Stimulated activated CD4-positive, alpha-beta T cell treated with anti-CD3 and anti-CD28 coated beads, TNF-alpha, amount 100 ng/mL, for 48 hours (primary cell): ENCODE measurements around the gene OR51S1.
"Not testable (repeated sequence)": the region's sequence is repeated elsewhere in the genome, so short reads cannot be mapped to it uniquely, and the experiment has no call there.

ENCODE experiments used
- DNase-seq, 3 donors: peaks; one replicate each; pipeline ENCODE4 v3.0.0-alpha.2; 2020; ENCODE audit warnings: low read depth in 3 of 3

The OR51S1 gene, protein sequence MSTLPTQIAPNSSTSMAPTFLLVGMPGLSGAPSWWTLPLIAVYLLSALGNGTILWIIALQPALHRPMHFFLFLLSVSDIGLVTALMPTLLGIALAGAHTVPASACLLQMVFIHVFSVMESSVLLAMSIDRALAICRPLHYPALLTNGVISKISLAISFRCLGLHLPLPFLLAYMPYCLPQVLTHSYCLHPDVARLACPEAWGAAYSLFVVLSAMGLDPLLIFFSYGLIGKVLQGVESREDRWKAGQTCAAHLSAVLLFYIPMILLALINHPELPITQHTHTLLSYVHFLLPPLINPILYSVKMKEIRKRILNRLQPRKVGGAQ

DNA sequence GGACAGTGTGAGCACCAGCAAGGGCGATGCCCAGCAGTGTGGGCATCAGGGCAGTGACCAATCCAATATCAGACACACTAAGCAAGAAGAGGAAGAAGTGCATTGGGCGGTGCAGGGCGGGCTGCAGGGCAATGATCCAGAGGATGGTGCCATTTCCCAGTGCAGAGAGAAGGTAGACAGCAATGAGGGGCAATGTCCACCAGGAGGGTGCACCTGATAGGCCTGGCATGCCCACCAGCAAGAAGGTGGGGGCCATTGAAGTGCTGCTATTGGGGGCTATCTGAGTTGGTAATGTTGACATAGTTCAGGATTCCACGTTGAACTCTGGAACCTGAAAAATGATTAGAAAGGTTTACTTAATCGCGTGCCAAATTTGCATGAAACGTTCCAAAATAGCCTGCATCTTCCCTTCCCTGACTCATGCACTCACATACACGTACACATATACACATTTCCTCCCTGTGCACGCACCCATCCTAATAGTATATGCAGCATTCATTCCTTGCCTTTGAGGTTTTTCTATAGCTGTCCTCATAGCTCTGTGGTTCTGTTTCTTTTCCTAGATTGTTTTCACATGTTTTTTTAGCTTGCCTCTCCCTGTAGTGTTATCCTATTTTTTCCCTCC lies at the start of gene OR51S1:
Gene OR51S1 (minus strand): TSS at position 301 of the 625 bp plus-strand sequence. CDS start 0 bp downstream, at position 301.
- no peak for DNase-seq

DNA sequence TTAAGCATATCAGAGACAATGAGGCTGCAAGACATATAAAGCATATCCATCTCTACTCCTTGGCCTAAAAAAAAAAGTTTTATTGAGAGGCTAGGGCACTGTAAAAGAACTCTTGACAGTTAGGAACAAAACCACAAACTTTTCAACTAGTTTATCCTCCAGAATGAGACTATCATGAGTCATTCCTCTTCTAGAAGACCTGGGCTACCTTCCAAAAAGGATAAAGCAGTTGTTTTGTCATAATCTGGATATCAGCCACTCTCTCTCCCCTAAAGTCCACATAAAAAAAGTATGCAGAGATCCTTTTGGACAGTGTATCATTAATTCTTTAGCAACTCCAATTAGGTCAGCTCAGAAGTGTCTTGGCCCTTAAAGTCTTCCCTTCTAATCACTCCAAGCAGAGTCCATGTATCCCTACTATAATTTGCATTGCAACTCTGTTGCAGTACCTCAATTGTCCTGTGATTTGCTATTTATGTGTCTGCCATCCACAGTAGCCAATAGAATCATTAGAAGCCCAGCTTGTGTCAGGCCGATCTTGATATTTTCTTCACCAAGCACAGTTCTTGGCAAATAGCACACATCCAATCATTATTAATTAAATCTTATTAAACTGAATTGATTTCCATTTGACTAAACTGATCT lies 43.1 kb upstream of the OR51S1 start:
- DNase-seq: no peak

- no peak for DNase-seq
Observed at GRCh38 chr11:4890279-4890678, 41.3 kb upstream of the OR51S1 start.

- no peak for DNase-seq
Observed at GRCh38 chr11:4887591-4887990, 38.6 kb upstream of the OR51S1 start.

DNA sequence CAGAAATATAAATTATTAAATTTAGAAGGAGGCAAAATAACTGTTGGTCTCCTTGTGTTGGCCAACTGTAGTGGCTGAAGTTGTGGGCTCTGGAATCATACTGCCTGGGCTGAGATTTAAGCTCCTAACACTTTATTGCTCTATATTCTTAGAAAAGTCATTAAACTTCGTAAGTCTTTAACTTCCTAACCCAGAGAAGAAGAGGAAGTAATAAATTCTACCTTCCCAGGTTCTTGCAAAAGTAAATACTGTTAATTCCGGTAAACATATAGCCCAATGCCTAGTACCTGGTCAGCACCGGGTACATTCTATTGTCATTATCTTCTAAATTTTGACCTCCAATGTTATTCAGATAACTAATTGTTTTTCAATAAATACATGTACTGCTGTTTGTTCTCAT lies 37.2 kb upstream of the OR51S1 start:
- no peak for DNase-seq

DNA sequence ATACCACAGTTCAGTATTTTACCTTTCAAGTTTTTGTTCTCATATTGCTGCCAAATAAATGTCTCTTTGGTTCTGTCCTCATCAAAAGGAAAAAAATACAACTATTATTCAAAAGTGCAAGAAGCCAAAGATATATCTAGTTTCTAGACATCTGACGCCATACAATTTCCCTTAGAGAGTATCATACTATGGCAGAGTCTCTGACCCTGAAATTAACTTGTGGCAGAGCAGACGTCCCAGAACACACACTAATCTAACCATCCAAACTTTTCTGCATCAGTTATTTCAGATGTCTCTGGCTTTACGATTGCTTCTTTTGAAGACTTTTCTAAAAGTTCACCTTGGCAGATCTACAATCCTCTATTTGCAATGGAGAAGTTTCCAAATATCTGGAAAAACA lies 35.4 kb upstream of the OR51S1 start:
- no peak for DNase-seq

GRCh38 chr11:4882543-4882942 lies 33.5 kb upstream of the OR51S1 start:
- no peak for DNase-seq

GRCh38 chr11:4881860-4882500 lies 33.0 kb upstream of the OR51S1 start, which contains the start of gene OR51T1:
Gene OR51T1 (plus strand): TSS chr11:4881900. CDS start chr11:4881900, 0 bp downstream.
- DNase-seq: no peak

DNA sequence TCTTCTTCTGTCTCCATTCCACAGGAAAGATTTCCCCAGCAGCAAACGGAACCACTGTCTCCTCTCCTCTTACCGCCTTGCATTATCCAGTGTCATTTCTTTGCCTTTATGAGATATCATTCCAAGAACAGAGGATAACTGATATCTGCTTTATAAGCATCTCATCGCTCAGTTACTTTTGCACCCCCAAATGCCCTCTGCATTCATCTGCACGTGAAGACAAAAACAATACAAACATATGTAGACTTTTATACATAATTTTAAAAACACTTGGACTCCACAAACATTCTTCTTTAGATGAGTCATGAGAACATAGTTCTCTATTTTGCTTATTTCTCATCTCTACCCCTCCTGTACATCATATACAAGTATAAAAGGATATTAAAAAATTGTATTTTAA lies 32.2 kb upstream of the OR51S1 start:
- DNase-seq: no peak

- no peak for DNase-seq
Observed at GRCh38 chr11:4865855-4866254, 16.8 kb upstream of the OR51S1 start.

DNA sequence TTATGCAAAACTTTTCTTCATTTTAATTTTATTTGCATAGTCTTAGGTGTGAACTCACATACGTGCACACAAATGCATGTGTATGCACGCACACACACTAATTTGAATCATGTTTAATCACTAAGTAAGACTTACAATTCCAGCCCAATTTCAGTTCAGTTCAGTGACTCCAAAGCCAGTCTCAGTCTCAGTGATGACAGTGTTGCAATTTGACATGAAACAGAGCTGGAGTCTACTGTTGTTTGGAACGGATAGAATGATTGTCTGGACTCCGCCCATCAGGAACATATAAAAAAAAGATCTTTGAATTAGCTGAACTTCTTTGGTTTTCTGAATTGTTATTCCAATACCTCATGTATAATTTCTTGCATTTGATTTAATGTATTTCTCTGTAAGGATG lies 14.9 kb upstream of the OR51S1 start:
- DNase-seq: no peak

DNA sequence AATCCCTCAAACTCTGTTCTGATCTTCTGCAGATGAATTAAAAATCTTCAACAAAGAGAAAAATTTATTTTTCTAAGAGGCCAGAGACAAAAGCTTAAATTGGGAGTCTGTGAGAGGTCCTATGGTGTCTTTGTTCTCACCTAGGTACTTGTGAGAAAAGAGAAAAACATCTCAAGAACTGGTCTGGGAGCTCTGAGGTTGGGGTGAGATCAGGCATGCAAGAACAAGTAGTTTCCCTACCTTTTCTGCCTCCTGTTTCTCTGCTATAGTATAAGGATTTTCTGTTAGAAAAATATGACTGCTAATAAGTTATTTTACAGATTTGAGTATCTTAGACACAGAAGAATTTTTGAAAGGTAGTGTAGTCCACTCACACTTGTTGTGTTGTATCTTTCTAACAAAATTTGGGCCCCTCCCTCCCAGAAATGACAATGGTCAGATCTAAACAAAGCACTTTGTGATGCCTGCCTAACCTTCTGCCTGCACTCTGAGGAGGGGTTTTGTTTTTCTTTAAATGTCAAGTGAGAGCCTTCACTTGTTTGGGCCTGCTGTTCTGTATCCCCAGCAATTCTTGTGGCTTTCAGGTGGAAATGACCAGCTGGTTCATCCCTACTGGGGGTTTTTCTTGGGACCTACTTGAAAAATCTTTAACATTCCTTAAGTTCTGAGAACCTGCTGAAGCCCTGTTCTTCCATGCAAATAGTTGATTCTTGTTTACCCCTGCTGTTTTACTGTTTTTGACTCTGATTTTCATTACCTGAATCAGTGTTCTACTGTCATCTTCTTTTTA lies 13.6 kb upstream of the OR51S1 start:
- DNase-seq: no peak

DNA sequence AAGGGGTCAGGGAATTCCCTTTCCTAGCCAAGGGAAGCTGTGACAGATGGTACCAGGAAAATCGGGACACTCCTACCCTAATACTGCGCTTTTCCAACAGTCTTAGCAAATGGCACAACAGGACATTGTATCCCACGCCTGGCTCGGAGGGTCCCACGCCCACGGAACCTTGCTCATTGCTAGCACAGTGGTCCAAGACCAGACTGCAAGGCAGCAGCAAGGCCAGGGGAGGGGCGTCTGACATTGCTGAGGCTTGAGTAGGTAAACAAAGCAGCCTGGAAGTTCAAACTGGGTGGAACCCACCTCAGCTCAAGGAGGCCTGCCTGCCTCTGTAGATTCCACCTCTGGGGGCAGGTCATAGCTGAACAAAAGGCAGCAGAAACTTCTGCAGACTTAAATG lies 5.3 kb upstream of the OR51S1 start:
- DNase-seq: not testable (repeated sequence)

- DNase-seq: no peak
Observed at GRCh38 chr11:4851033-4851432, 2.0 kb upstream of the OR51S1 start.

DNA sequence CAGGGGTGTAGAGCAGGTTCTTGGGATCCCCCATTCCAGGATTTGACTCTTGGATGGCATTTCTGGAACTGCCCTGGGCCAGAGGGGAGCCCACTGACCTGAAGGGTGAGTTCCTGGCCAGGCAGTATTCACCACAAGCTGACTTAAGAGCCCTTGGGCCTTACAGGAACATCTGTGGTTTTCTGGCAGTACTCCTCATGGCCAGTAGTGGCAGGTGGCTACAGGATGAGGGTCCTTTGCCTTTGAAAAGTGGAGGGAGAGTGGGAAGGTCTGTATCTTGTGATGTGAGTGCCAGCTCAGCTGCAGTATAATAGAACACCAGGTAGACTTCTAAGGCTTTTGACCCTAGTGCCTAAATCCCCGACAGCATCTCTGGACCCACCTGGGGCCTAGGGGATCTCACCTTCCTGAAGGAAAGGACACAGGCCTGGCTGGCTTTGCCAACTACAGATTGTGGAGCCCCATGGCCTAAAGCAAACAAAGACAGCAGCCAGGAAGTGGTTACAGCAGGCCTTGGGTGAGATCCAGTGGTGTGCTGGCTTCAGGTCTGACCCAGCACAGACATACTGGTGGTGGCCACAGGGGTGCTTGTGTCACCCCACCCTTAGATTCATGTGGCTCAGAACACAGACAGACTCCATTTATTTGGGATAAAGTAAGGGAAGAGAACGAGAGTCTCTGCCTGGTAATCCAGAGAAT lies 9.0 kb downstream of the OR51S1 start:
- DNase-seq: no peak

DNA sequence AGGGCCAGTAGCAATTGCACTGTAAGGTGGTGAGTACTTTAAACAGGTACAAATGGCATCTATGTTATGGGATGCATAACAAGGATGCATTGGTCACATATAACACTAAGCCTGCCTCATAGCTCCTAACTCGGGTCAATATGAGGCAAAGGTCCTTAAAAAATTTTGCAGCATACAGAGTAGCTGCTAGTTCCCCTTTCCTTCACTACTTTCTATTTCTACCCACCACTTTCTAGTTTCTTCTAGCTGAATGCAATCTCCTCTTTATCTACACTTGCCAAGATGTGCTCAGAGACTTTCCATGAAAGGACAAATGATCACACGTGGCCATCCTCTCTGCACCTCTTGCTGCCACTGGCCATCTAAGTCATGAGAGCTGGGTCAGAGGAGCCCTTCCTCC lies 18.1 kb downstream of the OR51S1 start:
- no peak for DNase-seq

DNA sequence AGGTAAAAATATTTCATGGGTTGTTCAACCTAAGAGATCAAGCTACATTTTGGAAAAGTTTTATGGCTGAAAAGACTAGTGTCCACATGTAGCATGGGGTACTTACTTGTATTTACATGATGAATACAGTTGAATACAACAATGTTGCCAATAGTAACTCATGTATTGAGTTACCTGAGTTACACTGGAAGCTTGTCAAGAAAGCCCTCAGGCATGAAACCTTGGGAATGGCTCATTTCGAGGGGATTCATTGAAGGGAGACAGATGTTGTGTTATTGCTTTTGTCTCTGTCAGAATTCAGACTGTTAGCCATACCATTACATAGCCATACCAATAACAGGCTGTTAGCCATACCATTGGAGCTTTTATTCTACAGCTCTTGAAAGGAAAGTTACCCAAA lies 18.7 kb downstream of the OR51S1 start:
- DNase-seq: no peak

- no peak for DNase-seq
Observed at GRCh38 chr11:4826425-4826824, 22.6 kb downstream of the OR51S1 start.

DNA sequence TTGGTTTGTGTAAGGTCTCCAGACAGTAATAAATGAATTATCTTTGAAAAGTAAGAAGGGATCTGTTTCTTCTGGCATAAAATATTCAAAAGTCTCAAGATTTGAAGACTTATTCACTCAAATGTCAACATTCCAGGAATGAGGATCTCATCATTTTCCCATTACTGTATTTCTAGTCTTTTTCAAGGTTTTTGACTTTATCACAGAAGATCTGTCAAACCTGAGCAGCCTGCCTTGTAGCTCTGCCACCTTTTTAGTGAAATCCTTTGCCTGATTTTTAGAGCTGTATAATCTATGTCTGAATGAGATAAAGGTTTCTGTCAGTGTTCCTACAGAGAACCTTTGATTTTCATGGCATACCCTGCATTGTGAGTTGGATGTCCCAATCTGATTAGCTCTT lies 23.9 kb downstream of the OR51S1 start:
- no peak for DNase-seq

GRCh38 chr11:4821021-4821420 lies 28.0 kb downstream of the OR51S1 start, which contains the start of gene OR51F2:
Gene OR51F2 (plus strand): TSS chr11:4821321. CDS start chr11:4821422, 101 bp downstream.
- DNase-seq: no peak

GRCh38 chr11:4809246-4809645 lies 39.8 kb downstream of the OR51S1 start:
- no peak for DNase-seq
